EH (cell line): ENCODE results near the gene MTURN.

ENCODE experiments used
- DNase-seq: peaks from one replicate; pipeline ENCODE4 v3.0.0-alpha.2; 2015; ENCODE audit warnings: low read depth

MTURN gene

DNA sequence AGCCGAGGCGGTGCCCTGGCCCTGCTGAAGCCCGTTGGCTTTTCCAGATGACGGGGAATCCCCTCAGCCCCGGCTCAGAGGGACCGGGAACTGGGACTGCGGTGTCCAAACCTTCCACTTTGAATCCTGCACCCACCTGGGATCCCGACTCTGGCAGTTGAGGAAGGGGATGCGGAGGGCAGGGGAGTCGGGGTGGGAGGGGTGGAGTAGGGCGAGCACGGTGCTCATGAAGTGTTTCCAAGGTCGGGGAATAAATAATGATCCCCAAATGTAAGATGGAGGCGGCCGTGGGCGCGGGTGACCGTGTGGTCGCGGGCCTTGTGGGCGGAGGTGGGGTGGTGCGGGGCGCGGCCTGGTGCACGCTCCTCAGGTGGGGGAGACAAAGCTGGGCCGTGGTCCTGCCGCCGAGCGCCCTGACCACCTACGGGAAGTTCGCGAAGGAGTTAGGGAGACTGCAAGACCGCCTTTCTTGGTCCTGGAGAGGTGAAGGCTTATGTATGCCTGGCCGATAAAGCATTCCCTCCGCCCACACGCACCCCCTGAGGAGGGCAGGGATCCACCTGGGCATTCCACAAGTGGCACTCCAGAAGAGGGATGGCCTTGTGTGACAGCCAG, 1.4 kb downstream of the MTURN start:
- no peak for DNase-seq

DNA sequence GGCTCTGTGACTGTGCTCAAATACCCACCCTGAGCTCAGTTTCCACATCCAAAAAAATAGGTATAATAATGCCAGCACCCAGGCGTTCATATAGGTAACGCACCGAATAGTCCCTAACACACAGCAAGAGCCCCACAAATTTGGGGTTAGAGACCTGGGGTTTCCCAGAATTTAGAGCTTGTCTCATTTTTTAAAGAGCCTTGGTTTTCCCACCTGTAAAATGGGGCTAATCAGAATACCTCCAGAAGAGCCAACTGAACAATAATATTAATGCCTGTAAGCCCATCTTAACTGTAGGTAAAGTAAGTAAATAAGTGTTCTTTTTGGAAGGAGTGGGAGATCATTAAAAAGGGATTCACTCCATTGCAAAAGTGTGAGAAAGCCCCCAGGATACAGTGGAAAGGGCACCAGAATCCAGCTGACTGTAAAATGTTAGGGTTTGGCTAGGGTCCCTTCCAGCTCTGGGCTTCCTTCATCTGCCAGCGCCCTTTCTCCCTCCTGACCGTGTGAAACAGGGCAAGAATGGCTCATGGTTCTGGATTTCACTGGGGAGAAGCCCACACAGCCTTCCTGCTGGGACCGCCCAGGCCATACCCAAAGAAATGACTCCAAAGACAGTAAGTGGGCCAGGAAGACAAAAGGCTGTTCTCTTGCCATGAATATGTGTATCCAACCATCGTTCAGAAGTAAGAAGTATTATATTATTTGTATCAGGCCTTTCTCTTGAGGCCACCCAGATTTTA, 2.1 kb downstream of the MTURN start:
- DNase-seq, result no peak

DNA sequence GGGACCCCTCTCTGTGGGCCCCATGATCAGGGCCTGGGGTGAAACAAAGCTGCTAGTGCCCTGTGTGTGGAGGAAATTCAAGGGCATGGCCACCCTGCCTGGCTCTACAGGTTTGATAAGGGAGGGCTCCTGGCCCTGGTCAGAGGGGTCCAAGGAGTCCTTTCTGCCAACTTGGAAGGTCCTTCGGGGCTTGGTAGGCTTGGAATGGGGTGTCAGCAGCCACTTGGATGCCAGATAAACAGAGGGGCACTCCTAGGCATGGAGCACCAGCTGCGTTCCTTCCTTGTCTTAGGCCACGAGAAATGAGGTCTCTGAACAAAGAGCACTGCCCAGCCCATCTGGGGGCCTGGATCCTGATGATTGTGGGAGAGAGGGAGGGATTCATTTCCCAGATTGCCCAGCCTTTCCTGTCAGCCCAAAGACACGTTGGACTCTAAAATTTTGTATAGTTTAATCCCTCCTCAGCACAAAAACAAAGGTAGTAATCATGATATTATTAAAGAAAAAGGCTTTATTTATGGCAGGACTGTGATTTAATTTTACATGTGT, 5.1 kb downstream of the MTURN start:
- no peak for DNase-seq

DNA sequence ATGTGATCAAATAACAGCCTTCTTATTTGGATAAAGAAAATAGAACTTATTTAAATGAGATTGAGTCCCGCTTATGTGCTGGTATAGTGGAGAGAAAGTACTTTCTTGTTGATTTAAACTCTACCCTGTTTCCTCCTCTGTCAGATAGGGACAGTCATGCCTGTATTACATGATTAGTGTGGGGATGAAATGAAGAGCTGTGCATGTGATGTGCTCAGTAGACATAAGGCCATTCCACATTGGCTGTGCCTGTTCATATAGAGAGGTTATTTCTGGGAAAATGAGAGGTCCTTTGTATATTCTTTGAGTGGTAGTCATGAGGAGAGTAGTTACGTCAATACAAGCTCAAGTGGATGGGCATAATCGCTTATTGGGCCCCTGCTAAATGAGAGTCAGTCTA, 5.7 kb downstream of the MTURN start:
- DNase-seq, result no peak

DNA sequence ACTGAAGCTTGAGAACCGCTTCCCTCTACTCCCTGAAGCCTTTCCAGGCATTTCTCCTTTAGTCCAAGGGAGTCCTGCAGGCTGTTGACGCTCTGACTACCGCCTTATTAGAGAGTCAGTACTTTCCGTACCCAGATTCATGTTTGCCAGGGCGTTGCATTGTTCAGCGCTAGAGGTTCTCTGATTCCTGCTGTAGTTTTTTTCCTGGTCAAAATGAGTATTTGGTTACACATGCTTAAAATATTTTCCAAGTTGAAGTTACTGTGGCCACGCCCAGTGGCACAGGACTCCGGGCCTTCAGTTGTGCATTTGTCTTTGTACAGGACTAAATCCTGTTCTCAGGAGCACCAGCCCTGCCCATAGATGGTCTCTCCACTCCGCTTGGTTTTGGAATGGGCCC, 7.9 kb downstream of the MTURN start:
- DNase-seq, result peak; percentile 79

DNA sequence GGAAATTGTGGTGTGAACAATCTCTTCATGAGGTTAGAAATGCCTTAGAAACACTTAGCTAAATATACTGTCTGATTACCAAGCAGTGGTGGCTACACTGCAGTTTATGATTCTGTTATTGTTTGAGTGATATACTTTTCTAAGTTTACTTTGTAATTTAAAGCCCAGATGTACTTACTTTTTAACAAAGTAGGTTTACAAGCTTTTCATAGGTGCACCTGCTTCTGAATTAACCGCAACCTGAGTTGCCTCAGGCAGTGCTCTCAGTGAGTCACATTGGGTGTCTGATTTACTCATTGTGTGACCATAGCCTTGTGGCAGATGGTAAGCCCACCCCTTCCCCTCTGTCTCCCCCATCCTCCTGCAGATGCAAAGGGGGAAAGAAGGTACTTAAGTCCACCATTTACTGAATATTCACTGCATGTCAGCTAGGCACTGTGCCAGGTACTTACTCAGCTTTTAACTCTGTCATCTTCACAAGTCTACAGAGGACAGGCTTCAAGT, 9.0 kb downstream of the MTURN start:
- DNase-seq, result peak; percentile 47

DNA sequence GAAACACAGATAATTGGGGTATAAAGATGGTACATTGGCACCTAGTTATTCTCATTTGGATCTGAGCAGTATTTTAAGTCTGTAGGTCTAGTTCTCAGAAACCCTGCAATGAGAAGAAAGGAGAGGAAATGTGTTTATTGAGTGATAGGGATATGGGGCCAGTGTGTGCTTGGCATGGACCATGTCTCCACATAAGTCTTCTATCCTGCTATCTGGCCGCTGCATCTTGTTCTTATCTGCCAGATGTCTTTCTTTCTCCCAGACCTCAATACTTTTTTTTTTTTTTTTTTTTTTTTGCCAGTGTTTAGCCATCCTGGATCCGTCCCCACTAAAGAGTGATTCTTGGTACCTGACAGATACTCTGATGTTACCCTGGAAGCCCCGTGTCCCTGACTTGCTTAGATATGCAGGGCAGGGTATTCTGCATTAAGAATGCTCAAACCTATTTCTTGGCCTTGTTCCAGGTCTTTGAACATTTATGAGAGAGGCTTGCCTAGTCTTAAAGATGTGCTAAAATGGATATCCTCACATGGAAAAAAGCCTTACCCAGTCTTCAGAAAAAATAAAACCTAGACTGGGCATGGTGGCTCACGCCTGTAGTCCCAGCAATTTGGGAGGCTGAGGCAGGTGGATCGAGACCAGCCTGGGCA, 10.0 kb downstream of the MTURN start:
- DNase-seq, result no peak

DNA sequence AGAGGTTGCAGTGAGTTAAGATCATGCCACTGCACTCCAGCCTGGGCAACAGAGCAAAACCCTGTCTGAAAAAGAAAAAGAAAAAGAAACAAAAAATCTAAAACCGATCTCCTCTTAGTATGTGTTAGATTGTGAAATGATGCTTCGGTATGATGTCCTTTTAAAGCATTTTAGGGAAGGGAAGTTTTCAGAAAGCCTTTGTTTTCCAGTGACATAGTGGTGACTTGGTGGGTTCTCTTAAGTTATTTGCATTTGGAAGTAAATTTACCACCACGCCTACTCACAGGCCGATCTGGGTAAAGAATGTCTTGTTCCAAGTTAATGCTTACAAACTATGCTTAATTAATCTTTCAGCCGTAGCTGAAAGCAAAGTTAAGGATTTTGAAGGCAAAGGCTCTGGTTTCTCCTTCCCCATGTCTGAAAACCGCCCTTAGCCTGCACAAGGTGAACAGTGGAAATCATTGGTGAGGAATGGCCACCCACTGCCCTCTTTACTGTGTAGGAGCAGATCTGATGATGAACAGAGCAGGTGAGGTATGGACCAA, 10.7 kb downstream of the MTURN start:
- DNase-seq, result no peak

DNA sequence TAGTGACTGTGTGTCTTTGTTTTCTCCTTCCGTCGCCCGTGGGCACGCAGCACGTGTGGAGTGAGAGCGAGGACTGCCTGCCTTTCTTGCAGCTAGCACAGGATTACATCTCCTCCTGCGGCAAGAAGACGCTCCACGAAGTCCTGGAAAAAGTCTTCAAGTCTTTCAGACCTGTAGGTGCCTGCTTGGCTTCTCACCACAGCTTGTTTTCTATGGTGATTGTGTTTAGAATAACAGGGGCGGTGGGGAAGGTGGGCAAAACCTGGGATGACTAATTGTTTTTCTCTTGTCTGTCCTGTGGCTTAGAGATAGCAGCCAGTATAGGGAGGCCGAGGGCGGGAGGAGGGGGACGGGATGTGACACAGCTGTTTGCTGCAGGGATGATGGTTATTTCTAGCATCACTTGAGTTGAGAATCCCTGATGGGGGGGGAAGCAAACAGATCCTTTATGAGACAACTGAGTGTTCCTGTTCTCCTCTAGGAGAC, 11.4 kb downstream of the MTURN start:
- DNase-seq, result no peak

DNA sequence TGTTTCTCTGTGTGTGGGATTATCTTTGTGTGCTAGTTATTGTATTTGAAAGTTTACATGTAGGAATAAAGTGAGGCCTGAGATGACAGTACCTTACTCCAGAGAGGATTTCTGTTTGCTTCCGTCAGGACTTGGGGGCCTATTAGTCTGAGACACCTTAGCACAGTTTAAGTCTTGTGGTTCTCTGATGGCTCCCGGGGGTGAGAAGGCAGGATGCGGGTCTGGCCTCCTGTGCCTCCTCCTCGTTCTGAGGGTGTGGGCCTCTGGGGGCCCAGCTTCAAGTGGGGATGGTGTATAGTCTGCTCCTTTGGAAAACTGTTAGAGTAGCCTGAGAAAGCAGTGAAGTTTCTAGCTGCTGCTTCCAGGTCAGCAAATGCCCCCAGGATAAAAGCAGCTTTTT, 12.4 kb downstream of the MTURN start:
- DNase-seq, result no peak

DNA sequence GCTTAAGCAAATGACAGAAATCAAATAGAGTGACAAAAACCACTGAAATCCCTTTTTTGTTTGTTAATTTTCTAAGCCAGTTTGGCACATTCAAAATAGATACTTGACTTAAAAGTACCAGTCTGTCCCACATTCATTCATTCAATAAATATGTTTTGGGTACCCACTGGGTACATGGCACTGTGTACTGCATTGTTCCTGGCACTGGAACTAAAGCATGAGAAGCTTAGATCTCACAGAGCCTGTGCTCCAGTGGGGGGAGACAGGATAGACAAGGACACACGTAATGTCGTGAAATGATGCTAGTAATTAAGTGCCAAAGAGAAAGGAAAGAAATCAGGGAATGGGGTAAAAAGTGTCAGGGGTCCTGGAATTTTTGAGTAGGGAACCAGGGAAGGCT, 13.0 kb downstream of the MTURN start:
- no peak for DNase-seq

DNA sequence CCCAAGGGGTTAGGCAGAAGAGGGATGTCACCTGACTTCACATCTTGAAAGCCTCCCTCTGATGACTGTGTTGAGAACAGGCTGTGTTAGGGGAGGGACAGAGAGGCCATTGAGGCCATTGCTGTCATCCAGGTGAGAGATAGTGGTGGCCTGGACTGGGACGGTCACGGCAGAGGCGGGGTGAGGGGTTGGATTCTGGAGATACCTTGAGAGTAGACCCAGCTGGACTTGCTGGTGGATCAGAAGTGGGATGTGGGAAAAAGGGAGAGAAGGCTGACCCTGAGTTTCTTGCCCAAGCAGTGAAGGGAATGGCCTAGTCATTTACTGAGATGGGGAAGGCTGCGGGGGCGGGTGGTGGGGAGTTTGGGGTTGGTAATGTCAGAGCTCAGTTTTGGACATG, 13.6 kb downstream of the MTURN start:
- DNase-seq, result no peak

DNA sequence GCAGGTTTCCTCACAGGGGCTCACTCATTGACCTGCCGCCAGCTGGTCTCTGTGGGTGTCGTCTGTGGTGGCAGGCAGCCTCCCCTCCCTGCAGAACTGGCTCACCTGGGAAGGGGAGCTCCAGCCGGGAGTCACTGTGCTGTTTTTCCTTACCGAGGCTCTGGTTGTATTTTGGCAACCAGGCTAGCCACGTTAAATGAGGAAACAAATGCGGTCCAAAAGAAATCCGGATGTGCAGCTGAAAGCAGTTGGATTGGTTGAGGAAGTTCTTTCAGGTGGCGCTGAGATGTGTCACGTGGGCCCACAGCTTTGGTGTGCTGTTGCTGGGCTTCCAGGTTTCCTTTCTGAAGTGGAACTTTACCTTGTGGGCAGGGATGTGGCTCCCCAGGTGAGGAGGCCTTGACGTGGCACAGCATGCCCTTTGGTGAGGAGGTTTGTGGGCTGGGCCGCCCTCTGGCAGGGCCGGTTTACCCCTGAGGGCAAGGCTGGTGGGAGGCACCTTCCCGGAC, 14.2 kb downstream of the MTURN start:
- DNase-seq, result no peak

DNA sequence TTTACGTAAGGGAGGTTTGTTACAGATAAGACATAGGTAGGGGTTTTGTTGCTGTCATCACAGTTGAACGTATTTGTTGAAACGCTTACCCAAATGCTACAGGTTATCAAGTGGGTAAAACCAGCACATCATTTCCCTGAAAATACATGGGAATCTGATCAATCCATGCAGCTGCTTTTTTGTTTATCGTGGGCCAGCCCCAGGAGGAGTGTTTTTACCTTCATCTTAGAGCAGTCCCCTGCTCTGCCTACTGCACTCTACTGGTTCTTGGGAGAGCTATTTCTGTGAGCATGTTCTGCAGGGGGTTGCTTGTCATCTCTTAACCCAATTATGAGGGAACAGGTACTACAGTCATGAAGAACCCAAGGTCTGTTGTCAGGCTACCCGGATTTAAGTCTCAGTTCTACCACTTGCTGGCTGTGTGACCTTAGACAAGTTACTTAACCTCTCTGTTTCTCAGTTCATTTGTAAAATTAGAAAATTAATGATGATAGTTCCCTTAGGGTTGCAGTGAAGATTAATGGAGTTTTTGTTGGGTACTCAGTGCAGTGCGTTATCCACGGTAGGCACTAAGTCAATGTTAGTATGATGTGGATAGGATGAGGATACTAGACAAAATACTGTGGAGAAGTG, 15.0 kb downstream of the MTURN start:
- no peak for DNase-seq

DNA sequence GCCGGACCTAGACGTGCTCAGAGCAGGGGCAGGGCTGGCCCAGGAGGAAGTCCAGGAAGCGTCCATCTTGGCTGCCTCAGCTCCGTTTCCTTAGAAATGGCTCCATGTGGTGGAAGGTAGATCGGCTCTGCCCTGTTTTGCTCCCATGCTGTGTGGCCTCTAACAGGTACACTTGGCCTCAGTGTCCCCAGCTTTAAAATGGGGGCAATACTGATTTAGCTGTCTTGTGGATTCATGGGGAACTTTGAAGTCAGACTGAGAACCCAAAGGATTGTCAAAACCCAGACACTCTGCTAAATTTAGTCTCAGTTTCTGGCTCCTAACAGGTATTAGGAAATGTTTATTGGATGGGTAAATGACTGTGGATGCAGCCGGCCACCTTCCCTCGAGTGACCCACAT, 15.9 kb downstream of the MTURN start:
- no peak for DNase-seq

DNA sequence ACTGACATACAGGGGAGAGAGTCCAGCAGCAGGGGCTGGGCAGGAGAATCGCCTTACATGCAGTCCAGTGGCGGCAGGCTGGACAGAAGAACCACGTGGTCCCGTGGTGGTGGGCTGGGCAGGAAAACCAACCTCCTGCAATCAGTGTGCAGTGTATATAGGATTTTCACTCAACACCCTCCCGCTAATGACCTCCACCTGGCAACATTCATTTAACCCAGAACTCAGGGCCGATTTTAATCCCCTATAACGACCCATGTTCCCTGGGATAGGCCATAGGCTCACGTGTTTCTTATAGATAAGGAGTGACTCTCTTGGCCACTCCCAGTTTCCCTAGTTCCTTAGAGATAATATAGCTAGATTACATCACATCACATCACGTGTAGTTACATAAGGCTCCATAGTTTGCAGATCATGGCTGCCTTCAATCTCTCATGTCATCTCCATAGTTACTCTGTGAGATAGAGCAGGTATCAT, 19.4 kb downstream of the MTURN start:
- no peak for DNase-seq

DNA sequence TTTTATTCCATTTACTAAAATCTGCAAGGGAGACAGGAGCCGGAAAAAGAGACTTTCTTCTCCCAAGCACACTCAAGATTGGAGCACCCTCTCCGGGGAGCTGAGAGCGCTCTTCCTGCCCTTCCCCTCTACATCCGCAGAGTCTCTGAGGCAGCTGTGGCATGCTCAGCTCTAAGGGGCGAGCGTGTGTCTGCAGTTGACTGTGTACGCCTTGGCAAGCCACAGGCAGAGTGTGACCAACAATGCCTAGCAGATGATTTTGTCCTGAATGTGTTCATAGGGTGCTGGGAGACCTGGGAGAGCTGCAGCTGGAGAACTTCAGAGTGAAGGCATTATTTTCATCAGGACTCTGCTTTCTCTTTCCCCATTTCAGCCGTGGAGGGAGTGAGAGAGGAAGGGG, 20.7 kb downstream of the MTURN start:
- no peak for DNase-seq

DNA sequence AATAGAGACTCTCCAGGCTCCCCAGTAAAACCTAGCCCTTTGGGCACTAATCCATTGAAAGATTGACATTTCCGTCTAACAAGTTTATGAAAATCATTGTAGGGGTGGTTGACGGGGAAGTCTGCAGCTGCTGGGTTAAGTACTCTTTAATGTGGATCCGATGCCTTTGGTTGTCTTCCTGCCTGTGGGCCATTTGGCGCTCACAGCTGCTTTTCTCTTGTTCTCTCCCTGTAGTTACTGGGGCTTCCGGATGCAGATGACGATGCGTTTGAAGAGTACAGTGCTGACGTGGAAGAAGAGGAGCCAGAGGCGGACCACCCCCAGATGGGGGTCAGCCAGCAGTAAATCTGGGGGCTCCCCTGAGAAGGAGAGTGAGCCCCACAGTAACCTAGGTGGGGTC, 22.4 kb downstream of the MTURN start:
- DNase-seq, result no peak

DNA sequence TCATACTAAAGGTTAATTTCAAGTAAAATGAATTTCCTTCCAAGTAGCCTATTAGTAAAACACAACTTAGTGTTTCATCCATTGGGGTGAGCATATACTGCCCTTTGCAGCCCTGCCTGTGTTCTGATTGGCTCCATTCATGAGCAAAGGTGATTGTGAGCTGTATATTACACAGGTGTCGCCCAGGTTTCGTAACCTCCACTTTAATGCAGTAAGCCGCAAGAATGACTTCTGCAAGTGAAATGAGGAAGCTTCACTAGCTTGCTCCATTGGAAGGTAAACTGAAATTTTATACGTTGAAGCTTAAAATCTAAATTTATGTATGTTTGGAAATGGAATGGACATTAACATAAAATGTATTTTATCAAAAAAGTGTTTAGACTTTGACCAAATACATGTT, 24.4 kb downstream of the MTURN start:
- no peak for DNase-seq

DNA sequence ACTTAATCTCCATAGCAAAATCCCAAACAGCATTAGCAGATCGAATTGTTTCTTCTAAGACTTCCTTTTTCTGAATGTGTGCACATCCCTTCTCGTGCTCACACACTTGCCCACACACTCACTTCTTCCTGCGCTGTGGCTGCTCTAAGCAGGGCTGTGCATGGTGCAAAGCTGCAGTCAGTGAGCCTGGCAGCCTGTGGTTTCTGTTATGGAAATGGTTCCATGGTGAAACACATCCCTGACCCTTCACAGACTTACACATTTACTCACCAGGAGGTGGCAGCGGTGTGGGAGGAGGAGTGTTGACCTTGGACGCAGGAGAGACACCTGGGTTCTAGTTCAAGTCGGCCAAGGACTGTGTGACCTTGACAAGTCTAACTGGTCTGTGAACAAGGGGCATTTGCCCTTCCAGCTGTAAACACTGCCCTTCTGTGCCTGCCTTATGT, 24.9 kb downstream of the MTURN start:
- DNase-seq, result peak; percentile 50

DNA sequence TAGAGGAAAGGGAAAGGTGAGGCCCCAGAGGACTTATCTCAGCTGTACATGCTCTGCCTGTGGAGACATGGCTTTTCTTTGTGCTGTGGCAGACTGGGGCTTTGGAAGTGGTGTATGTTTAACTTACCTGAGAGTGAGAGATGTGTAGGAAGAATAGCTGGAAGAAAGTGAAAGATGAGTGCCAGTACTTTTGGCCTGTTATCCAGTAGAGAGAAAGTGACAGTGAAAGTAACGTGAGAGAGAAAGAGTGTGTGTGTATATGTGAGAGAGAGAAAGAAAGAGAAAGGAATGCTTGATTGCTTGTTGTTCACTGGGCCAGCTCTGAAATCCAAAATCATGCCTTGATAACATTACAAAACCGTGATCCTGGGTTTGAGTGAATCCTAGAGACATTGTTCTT, 25.5 kb downstream of the MTURN start:
- DNase-seq, result no peak

DNA sequence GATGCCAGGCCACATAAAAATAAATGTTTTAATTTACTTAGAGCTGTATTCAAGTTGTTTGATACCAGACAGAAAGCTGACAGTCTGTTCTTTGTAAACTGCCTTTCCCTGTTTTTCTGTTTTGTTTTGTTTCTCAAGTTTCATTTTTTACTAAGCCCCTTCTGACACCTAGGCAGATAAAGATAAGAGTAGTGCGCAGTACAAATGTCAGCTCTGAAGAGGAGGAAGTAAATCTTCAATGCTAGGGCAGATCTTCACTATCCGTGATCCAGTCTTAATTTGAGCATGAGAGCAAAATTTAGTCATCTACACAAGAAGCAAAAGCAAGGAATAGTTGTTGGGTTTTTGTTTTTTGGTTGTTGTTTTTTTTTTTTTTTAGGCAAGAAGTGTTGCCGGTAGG, 27.3 kb downstream of the MTURN start:
- DNase-seq, result no peak
